ENCODE results near the gene CUEDC2. TPM values are rescaled to one million over a fixed set of nuclear protein-coding genes. Genes with fewer than 3 reads are reported as not detected.
A peak's percentile ranks its signal among the peaks of the same experiment; 100 is the strongest.

CUEDC2 gene
- total and polyA plus RNA-seq, 10 of the 15 experiments (the other 5 are each of a cell fraction or from before 2014, with no cell fraction given): 20.4 to 121 (median 75.0) TPM

DNA sequence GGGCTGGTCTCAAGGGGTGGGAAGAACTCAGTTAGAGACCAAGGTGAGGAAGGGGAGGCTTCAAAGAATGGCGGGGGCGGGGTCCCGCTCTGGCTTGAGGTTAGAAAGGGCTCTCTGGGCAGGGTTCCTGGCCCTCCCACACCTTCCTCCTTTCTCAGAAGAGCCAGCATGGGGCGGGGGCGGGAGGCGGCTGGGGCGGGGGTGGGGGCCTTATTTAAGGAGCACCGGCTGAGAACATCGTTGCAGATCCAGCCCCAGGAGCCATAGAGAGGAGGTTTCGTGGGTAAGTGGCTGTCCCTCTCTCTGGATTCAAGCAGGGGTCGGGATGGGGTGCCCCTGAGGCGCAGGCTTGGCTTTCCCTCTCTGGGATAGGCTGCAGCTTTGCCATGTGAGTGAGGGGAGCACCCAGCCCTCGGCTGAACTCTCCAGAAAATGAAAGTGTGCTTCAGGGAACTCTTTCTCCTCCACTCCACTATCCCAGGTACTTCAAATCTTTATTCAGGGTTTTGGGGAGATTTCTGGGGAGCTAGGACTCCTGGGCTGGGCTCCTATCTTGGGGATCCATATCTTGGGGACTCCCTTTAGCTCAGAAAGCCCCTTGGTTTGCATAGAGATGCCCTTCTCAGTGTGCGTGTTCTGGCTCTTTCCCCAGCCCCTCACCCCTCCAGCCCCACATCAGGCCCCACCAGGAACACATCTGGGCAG is 3.3 kb upstream of the CUEDC2 start (continued):
- TF ChIP-seq, protein P1, sequence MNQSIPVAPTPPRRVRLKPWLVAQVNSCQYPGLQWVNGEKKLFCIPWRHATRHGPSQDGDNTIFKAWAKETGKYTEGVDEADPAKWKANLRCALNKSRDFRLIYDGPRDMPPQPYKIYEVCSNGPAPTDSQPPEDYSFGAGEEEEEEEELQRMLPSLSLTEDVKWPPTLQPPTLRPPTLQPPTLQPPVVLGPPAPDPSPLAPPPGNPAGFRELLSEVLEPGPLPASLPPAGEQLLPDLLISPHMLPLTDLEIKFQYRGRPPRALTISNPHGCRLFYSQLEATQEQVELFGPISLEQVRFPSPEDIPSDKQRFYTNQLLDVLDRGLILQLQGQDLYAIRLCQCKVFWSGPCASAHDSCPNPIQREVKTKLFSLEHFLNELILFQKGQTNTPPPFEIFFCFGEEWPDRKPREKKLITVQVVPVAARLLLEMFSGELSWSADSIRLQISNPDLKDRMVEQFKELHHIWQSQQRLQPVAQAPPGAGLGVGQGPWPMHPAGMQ (IDR thresholded peaks at IDR 0.05; ENCODE audit: borderline replicate concordance): no peak
- TF ChIP-seq CHD2 (IDR thresholded peaks at IDR 0.05; ENCODE audit: borderline replicate concordance, low read depth, low read length): no peak
- TF ChIP-seq, protein P2, sequence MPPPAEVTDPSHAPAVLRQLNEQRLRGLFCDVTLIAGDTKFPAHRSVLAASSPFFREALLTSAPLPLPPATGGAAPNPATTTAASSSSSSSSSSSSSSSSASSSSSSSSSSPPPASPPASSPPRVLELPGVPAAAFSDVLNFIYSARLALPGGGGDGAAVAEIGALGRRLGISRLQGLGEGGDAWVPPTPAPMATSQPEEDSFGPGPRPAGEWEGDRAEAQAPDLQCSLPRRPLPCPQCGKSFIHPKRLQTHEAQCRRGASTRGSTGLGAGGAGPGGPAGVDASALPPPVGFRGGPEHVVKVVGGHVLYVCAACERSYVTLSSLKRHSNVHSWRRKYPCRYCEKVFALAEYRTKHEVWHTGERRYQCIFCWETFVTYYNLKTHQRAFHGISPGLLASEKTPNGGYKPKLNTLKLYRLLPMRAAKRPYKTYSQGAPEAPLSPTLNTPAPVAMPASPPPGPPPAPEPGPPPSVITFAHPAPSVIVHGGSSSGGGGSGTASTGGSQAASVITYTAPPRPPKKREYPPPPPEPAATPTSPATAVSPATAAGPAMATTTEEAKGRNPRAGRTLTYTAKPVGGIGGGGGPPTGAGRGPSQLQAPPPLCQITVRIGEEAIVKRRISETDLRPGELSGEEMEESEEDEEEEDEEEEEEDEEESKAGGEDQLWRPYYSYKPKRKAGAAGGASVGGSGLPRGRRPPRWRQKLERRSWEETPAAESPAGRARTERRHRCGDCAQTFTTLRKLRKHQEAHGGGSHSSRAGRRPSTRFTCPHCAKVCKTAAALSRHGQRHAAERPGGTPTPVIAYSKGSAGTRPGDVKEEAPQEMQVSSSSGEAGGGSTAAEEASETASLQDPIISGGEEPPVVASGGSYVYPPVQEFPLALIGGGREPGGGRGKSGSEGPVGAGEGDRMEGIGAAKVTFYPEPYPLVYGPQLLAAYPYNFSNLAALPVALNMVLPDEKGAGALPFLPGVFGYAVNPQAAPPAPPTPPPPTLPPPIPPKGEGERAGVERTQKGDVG (CRISPR knock-in tag; IDR thresholded peaks at IDR 0.05): no peak
- no peak for TF ChIP-seq FOXM1 (IDR thresholded peaks at IDR 0.05; ENCODE audit: low read depth, low read length)

DNA sequence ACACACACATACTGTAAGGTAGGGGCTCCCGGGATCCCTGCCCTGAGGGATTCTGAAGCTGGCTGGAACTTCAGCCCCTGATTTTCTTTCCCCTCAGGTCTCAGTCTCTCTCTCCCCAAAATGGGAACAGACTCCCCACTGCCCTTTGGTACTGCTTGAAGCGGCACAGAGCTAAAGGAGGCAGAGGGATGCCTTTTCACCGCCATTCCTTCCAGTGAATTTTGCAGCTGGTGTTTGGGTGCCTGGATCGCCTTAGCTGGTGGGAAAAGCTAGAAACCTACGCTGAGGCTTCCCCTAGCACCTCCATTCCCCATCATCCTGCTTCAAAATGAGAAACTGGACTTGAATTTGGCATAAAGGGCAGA is 2.7 kb upstream of the CUEDC2 start:
- H3K27me3 ChIP-seq (replicated peaks in 1 of 2; ENCODE audit: control insufficient read depth in 2 of 2, insufficient read depth in 2 of 2, low read length in 1 of 2): no peaks in the 10 kb centered on the region
- ATAC-seq (no peak), FAIRE-seq (no peak), DNase-seq (ENCODE audit: low read depth, low spot score) (no peak)
- no peaks in the 10 kb centered on the region for H4K20me1 ChIP-seq (ENCODE audit: control insufficient read depth, insufficient read depth)
- no peak for TF ChIP-seq RUNX3 (IDR thresholded peaks at IDR 0.05; ENCODE audit: low read length)
- TF ChIP-seq IRF4 (IDR thresholded peaks at IDR 0.05; ENCODE audit: low read depth, low read length): no peak
- 0 out of 2 replicates have a peak, but pooled peaks have one; percentile 28 for TF ChIP-seq LARP7 (IDR thresholded peaks at IDR 0.05)
- TF ChIP-seq CBFB (IDR thresholded peaks at IDR 0.05; ENCODE audit: low read depth): 0 out of 2 replicates have a peak, but pooled peaks have one; percentile 18
- H3K4me3 ChIP-seq: peak overlapping the region; percentile 74; the same call in 1 of the 2 replicates
- peak overlapping the region; percentile 85 for H2AFZ ChIP-seq (ENCODE audit: control insufficient read depth, low read depth, low read length)
- no peaks in the 10 kb centered on the region for H3K9me3 ChIP-seq (replicated peaks; ENCODE audit: control insufficient read depth, insufficient read depth, low read length)
- H3K36me3 ChIP-seq (ENCODE audit: control insufficient read depth in 2 of 2, insufficient read depth in 2 of 2, low read length in 1 of 2): no peaks in the 10 kb centered on the region
- no TSS peak for BruUV-seq (replicated peaks)
- ChIA-PET SMC1A (ENCODE audit: uncharacterized antibody, unreplicated experiment) (interaction anchor here (1.2 to 5.5 kb wide), 4 partner anchors 14 to 42 kb away, joined by 3 to 42 read pairs (median 6); partner anchors contain the start of genes C10orf95 and FBXL15), POLR2A (interaction anchor here (1.4 to 5.5 kb wide), 5 partner anchors 13 to 40 kb away, joined by 6 to 42 read pairs (median 28); partner anchors contain the start of genes C10orf95, FBXL15 and NFKB2), RAD21 (ENCODE audit: unreplicated experiment) (interaction anchor here (1.0 to 3.0 kb wide), 4 partner anchors 15 to 149 kb away, joined by 3 to 16 read pairs (median 8); partner anchors contain the start of genes C10orf95 and FBXL15), CTCF (interaction anchor here (1.0 to 2.6 kb wide), 8 partner anchors 12 to 209 kb away, joined by 3 to 8 read pairs (median 6); partner anchors contain the start of gene C10orf95)
- H3K4me1 ChIP-seq (ENCODE audit: control insufficient read depth, insufficient read depth, low read length): peaks cover 22% of the 10 kb centered on the region
- in situ Hi-C loops (cut with MboI) (no loop called here), intact Hi-C loops (cut with micrococcal nuclease; ENCODE audit: unreplicated experiment) (no loop called here)
- peak overlapping the region; percentile 68 for H3K4me2 ChIP-seq (ENCODE audit: control insufficient read depth, insufficient read depth)
- peaks cover 11% of the 10 kb centered on the region for H3K79me2 ChIP-seq (ENCODE audit: control insufficient read depth, insufficient read depth, low read length)
- H3K9ac ChIP-seq (ENCODE audit: control insufficient read depth, insufficient read depth, low read length): peak overlapping the region; percentile 55
- peak overlapping the region; percentile 38 for H3K27ac ChIP-seq (ENCODE audit: control insufficient read depth, insufficient read depth)
- 68% methylated on average over 5 of the region's 5 CpGs for WGBS (ENCODE audit: insufficient coverage, insufficient replicate concordance, low lambda C conversion rate, missing lambda C conversion rate)
